Activated naive CD4-positive, alpha-beta T cell treated with anti-CD3 and anti-CD28 coated beads, Interleukin-2, amount 50 U/mL, for 72 hours (primary cell): ENCODE data around the gene PLCG1. TPM values are rescaled to one million over a fixed set of nuclear protein-coding genes. Genes with fewer than 3 reads are reported as not detected.

ENCODE experiments used
- ATAC-seq, 2 donors: fragments of 150-1000 bp; cut with Tn5 transposase; 2 replicates each; pipeline ENCODE4 v1.10.0; 2021; ENCODE audit warnings: mild to moderate bottlenecking in 2 of 2, moderate library complexity in 2 of 2
- DNase-seq, 2 donors: peaks; one replicate each; pipeline ENCODE4 v3.0.0; 2021 to 2022; ENCODE audit warnings: low spot score in 2 of 2
- H3K27ac Mint-ChIP-seq, 2 donors: one replicate each; pipeline ENCODE4 v1.8.0; 2022; ENCODE audit warnings: mild to moderate bottlenecking in 2 of 2, mixed read lengths in 2 of 2
- H3K36me3 Mint-ChIP-seq, 2 donors: one replicate each; pipeline ENCODE4 v1.8.0; 2022; ENCODE audit warnings: mixed read lengths in 2 of 2
- H3K9me3 Mint-ChIP-seq, 2 donors: one replicate each; pipeline ENCODE4 v1.8.0; 2022; ENCODE audit warnings: mixed read lengths in 2 of 2
- total RNA-seq, 2 donors: library from RNA; stranded (reverse); gene quantifications; one replicate each; pipeline ENCODE4 v1.2.3, GENCODE V29; 2022

PLCG1 gene
- total RNA-seq, 2 donors from 2014 or later: 153 to 348 TPM

- Mint-ChIP-seq H3K36me3 (peaks cover 6 to 50% of the 10 kb centered on the region in 2 donors), H3K27ac (peak overlapping the region; percentile 31 to 82), H3K9me3 (no peaks in the 10 kb centered on the region)
- peak in 1 of 2 donors; percentile 55 for ATAC-seq
- DNase-seq: no peak
Observed at GRCh38 chr20:41150664-41151063, 13.3 kb downstream of the PLCG1 start.

- H3K36me3 Mint-ChIP-seq: peaks cover 6 to 49% of the 10 kb centered on the region in 2 donors
- H3K27ac Mint-ChIP-seq: peak overlapping the region in 1 of 2 donors; percentile 31
- no peak for ATAC-seq
Observed at GRCh38 chr20:41151134-41151869, 14.0 kb downstream of the PLCG1 start.

GRCh38 chr20:41152108-41152757, 14.9 kb downstream of the PLCG1 start:
- ATAC-seq: no peak
- Mint-ChIP-seq H3K27ac (peak overlapping the region; percentile 31 to 97), H3K36me3 (peaks cover 6 to 40% of the 10 kb centered on the region in 2 donors)

More at GRCh38 chr20:41151134-41151869, 14.0 kb downstream of the PLCG1 start:
- H3K9me3 Mint-ChIP-seq: no peaks in the 10 kb centered on the region
- no peak for DNase-seq

GRCh38 chr20:41154436-41155176, 17.3 kb downstream of the PLCG1 start:
- peak overlapping the region; percentile 91 to 94 for H3K27ac Mint-ChIP-seq
- DNase-seq (no peak), ATAC-seq (no peak)
- H3K36me3 Mint-ChIP-seq: peaks cover 6 to 49% of the 10 kb centered on the region in 2 donors
- no peaks in the 10 kb centered on the region for H3K9me3 Mint-ChIP-seq

More at GRCh38 chr20:41152108-41152757, 14.9 kb downstream of the PLCG1 start:
- no peak for DNase-seq
- no peaks in the 10 kb centered on the region for H3K9me3 Mint-ChIP-seq

GRCh38 chr20:41155261-41155660, 17.9 kb downstream of the PLCG1 start:
- ATAC-seq: no peak
- Mint-ChIP-seq H3K36me3 (peaks cover 5 to 54% of the 10 kb centered on the region in 2 donors), H3K9me3 (no peaks in the 10 kb centered on the region), H3K27ac (peak overlapping the region; percentile 89 to 91)
- no peak for DNase-seq

GRCh38 chr20:41158082-41158625, 20.8 kb downstream of the PLCG1 start:
- no peak for ATAC-seq
- DNase-seq: no peak
- Mint-ChIP-seq H3K36me3 (peaks cover 5 to 62% of the 10 kb centered on the region in 2 donors), H3K9me3 (no peaks in the 10 kb centered on the region), H3K27ac (peak overlapping the region; percentile 91 to 98)

- DNase-seq (no peak), ATAC-seq (no peak)
- peaks cover 5 to 64% of the 10 kb centered on the region in 2 donors for H3K36me3 Mint-ChIP-seq
- H3K27ac Mint-ChIP-seq: peak overlapping the region; percentile 45 to 75
- no peaks in the 10 kb centered on the region for H3K9me3 Mint-ChIP-seq
Observed at GRCh38 chr20:41159547-41159946, 22.2 kb downstream of the PLCG1 start.

- Mint-ChIP-seq H3K27ac (peak overlapping the region; percentile 45 to 75), H3K9me3 (no peaks in the 10 kb centered on the region), H3K36me3 (peaks cover 5 to 65% of the 10 kb centered on the region in 2 donors)
- DNase-seq (no peak), ATAC-seq (no peak)
Observed at GRCh38 chr20:41160686-41161085, 23.3 kb downstream of the PLCG1 start.

GRCh38 chr20:41161886-41162285, 24.5 kb downstream of the PLCG1 start:
- DNase-seq (no peak), ATAC-seq (no peak)
- Mint-ChIP-seq H3K9me3 (no peaks in the 10 kb centered on the region), H3K36me3 (peaks cover 11 to 70% of the 10 kb centered on the region in 2 donors), H3K27ac (peak overlapping the region in 1 of 2 donors; percentile 88)

- no peak for DNase-seq
- Mint-ChIP-seq H3K36me3 (peaks cover 14 to 74% of the 10 kb centered on the region in 2 donors), H3K27ac (peak overlapping the region; percentile 47 to 88), H3K9me3 (no peaks in the 10 kb centered on the region)
- no peak for ATAC-seq
Observed at GRCh38 chr20:41162396-41162795, 25.1 kb downstream of the PLCG1 start.

GRCh38 chr20:41163821-41164220, 26.5 kb downstream of the PLCG1 start:
- no peak for DNase-seq
- ATAC-seq: no peak
- peak overlapping the region; percentile 54 to 65 for H3K27ac Mint-ChIP-seq
- peaks cover 9 to 61% of the 10 kb centered on the region in 2 donors for H3K36me3 Mint-ChIP-seq
- no peaks in the 10 kb centered on the region for H3K9me3 Mint-ChIP-seq

GRCh38 chr20:41165001-41165882, 27.9 kb downstream of the PLCG1 start:
- no peak for DNase-seq
- no peak for ATAC-seq
- Mint-ChIP-seq H3K27ac (peak overlapping the region in 1 of 2 donors; percentile 88), H3K9me3 (no peaks in the 10 kb centered on the region), H3K36me3 (peaks cover 9 to 54% of the 10 kb centered on the region in 2 donors)

GRCh38 chr20:41166201-41167117, 29.1 kb downstream of the PLCG1 start:
- Mint-ChIP-seq H3K27ac (peak overlapping the region; percentile 86 to 88), H3K36me3 (peaks cover 9 to 50% of the 10 kb centered on the region in 2 donors), H3K9me3 (no peaks in the 10 kb centered on the region)
- no peak for ATAC-seq
- no peak for DNase-seq

- ATAC-seq (no peak), DNase-seq (no peak)
- H3K36me3 Mint-ChIP-seq: peaks cover 9 to 46% of the 10 kb centered on the region in 2 donors
Observed at GRCh38 chr20:41167118-41167470, 29.8 kb downstream of the PLCG1 start.

More at GRCh38 chr20:41167118-41167470, 29.8 kb downstream of the PLCG1 start:
- Mint-ChIP-seq H3K9me3 (no peaks in the 10 kb centered on the region), H3K27ac (peak overlapping the region; percentile 86 to 88)
